SH-SY5Y (cell line): Measurements from ENCODE around the gene CDH4.

Experiments
- GATA2 ChIP-seq: IDR thresholded peaks from 2 replicates; pipeline ENCODE4 v1.6.1; 2011; ENCODE audit warnings: mild to moderate bottlenecking, low read depth, low read length
- GATA3 ChIP-seq: IDR thresholded peaks from 2 replicates; pipeline ENCODE4 v1.6.1; 2011; ENCODE audit warnings: low read depth, mild to moderate bottlenecking, low read length, moderate library complexity

DNA sequence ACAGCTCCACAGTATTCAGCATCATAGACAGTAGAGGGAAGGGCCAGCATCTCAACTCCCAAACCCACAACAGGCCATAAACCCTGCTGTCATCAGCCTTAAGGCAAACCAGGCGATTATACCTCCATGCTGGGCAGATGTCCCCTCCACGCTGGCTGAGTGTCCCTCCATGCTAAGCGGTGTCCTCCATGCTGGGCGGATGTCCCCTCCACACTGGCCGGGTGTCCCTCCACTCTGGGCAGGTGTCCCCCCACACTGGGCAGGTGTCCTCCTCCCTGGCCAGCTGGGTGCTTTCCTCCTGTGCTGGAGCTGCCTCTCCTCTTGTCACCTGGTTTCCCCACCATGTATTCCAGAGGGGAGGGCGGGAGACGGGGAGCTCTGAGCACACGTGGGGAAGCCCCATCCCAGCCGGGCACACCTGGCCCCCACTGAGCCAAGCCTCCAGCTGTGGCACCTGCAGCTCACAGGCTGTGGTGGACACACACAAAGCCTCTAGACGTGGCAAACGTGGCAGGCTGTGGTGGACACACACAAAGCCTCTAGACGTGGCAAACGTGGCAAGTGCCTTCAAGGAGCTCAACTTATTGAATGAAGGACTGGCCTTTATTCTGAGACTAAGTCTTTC lies 616.5 kb downstream of the CDH4 start:
- no peak for TF ChIP-seq GATA2
- TF ChIP-seq GATA3: no peak
